ENCODE measurements around the gene MCTP1.

Gene MCTP1

GRCh38 chr5:95251185-95251584, 33.7 kb downstream of the MCTP1 start:
- Histone ChIP-seq H3K79me2 (ENCODE audit: insufficient read depth, low read length) (no peaks in the 10 kb centered on the region), H3K9me2 (replicated peaks; ENCODE audit: low read depth, low read length) (no peaks in the 10 kb centered on the region), H3K4me3 (ENCODE audit: low read length, poor library complexity, severe bottlenecking) (no peak overlapping the region), H3K9me3 (ENCODE audit: insufficient read depth, low read depth, low read length) (no peaks in the 10 kb centered on the region), H4K20me1 (ENCODE audit: insufficient read depth, low read length, poor library complexity, severe bottlenecking) (no peaks in the 10 kb centered on the region), H3K27me3 (ENCODE audit: insufficient read depth, low read length, poor library complexity, severe bottlenecking) (no peaks in the 10 kb centered on the region), H3F3A (ENCODE audit: low read depth) (no peaks in the 10 kb centered on the region), H3K36me3 (ENCODE audit: insufficient read depth, low read length) (no peaks in the 10 kb centered on the region), H3K4me2 (ENCODE audit: low read depth, low read length, poor library complexity, severe bottlenecking) (no peak overlapping the region), H3K9ac (ENCODE audit: low read depth, low read length, poor library complexity, severe bottlenecking) (no peak overlapping the region), H3K4me1 (ENCODE audit: insufficient read depth, low read length, poor library complexity, severe bottlenecking) (no peaks in the 10 kb centered on the region), H2AFZ (ENCODE audit: low read length) (no peak overlapping the region)
- TF ChIP-seq EZH2phosphoT487 (IDR thresholded peaks at IDR 0.05; ENCODE audit: borderline replicate concordance): no peak
- no peak for TF ChIP-seq CTCF (conservative IDR thresholded peaks at IDR 0.05; ENCODE audit: low read length)

DNA sequence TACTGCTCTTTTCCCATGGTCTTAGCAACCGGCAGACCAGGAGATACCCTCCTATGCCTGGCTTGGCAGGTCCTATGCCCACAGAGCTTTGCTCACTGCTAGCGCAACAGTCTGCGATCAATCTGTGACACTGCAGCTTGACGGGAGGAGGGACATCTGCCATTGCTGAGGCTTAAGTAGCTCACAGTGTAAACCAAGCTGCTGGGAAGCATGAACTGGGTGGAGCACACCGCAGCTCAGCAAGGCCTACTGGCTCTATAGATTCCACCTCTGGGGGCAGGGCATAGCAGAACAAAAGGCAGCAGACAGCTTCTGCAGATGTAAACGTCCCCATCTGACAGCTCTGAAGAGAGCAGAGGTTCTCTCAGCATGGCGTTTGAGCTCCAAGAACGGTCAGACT, 40.4 kb downstream of the MCTP1 start:
- H2AFZ ChIP-seq (ENCODE audit: low read length): no peak overlapping the region
- H3K36me3 ChIP-seq (ENCODE audit: insufficient read depth, low read length): no peaks in the 10 kb centered on the region
- H3K4me1 ChIP-seq (ENCODE audit: insufficient read depth, low read length, poor library complexity, severe bottlenecking): peaks cover 8% of the 10 kb centered on the region
- H3F3A ChIP-seq (ENCODE audit: low read depth): no peaks in the 10 kb centered on the region; the same call in 1 of the 2 replicates
- TF ChIP-seq EZH2phosphoT487 (IDR thresholded peaks at IDR 0.05; ENCODE audit: borderline replicate concordance): no peak
- no peak for TF ChIP-seq CTCF (conservative IDR thresholded peaks at IDR 0.05; ENCODE audit: low read length)
- H3K4me3 ChIP-seq (ENCODE audit: low read length, poor library complexity, severe bottlenecking): no peak overlapping the region
- H4K20me1 ChIP-seq (ENCODE audit: insufficient read depth, low read length, poor library complexity, severe bottlenecking): no peaks in the 10 kb centered on the region
- no peaks in the 10 kb centered on the region for H3K9me3 ChIP-seq (ENCODE audit: insufficient read depth, low read depth, low read length)
- no peaks in the 10 kb centered on the region for H3K27me3 ChIP-seq (ENCODE audit: insufficient read depth, low read length, poor library complexity, severe bottlenecking)
- H3K9me2 ChIP-seq (replicated peaks; ENCODE audit: low read depth, low read length): no peaks in the 10 kb centered on the region
- H3K4me2 ChIP-seq (ENCODE audit: low read depth, low read length, poor library complexity, severe bottlenecking): no peak overlapping the region
- H3K9ac ChIP-seq (ENCODE audit: low read depth, low read length, poor library complexity, severe bottlenecking): no peak overlapping the region
- H3K79me2 ChIP-seq (ENCODE audit: insufficient read depth, low read length): no peaks in the 10 kb centered on the region

DNA sequence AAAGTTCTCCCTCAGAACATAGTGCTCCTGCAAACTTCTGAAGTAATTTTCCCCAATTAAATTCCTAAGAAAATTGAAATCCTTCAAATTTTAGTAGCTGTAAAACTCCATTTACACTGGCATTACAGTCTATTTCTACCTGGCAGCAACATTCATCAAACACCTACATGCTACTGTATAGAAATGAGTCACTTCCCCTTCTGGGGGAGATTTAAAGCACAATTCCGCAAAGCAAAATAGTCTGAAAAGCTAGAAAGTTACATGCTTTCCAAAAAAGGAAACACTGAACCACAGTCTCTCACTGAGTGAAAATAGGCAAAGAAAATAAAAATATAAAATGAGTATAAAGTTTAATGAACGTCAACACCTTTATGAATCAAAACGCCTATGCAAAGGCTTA, 43.3 kb downstream of the MCTP1 start:
- H3K4me1 ChIP-seq (ENCODE audit: insufficient read depth, low read length, poor library complexity, severe bottlenecking): peaks cover 8% of the 10 kb centered on the region
- H3F3A ChIP-seq (ENCODE audit: low read depth): no peaks in the 10 kb centered on the region; the same call in 1 of the 2 replicates
- no peaks in the 10 kb centered on the region for H3K36me3 ChIP-seq (ENCODE audit: insufficient read depth, low read length)
- TF ChIP-seq CTCF (conservative IDR thresholded peaks at IDR 0.05; ENCODE audit: low read length): no peak
- TF ChIP-seq EZH2phosphoT487 (IDR thresholded peaks at IDR 0.05; ENCODE audit: borderline replicate concordance): no peak
- H3K4me3 ChIP-seq (ENCODE audit: low read length, poor library complexity, severe bottlenecking): no peak overlapping the region
- H3K9me3 ChIP-seq (ENCODE audit: insufficient read depth, low read depth, low read length): no peaks in the 10 kb centered on the region
- no peaks in the 10 kb centered on the region for H4K20me1 ChIP-seq (ENCODE audit: insufficient read depth, low read length, poor library complexity, severe bottlenecking)
- H3K9me2 ChIP-seq (replicated peaks; ENCODE audit: low read depth, low read length): no peaks in the 10 kb centered on the region
- no peak overlapping the region for H3K9ac ChIP-seq (ENCODE audit: low read depth, low read length, poor library complexity, severe bottlenecking)
- peak overlapping the region; percentile 6 for H3K4me2 ChIP-seq (ENCODE audit: low read depth, low read length, poor library complexity, severe bottlenecking)
- no peaks in the 10 kb centered on the region for H3K27me3 ChIP-seq (ENCODE audit: insufficient read depth, low read length, poor library complexity, severe bottlenecking)
- H3K79me2 ChIP-seq (ENCODE audit: insufficient read depth, low read length): no peaks in the 10 kb centered on the region
- no peak overlapping the region for H2AFZ ChIP-seq (ENCODE audit: low read length)
